AG09309 (cell line): ENCODE measurements around the gene RPRD1A.
"Not testable (repeated sequence)": the region's sequence is repeated elsewhere in the genome, so short reads cannot be mapped to it uniquely, and the experiment has no call there.

Experiments used
- DNase-seq: peaks from one replicate; pipeline ENCODE4 v3.0.0-alpha.2; 2010; ENCODE audit warnings: low read depth
- H3K4me3 ChIP-seq: 2 replicates; pipeline ENCODE4 v1.5.1; 2011; ENCODE audit warnings: mild to moderate bottlenecking, low read depth, low read length, moderate library complexity; ENCODE audit not compliant: control insufficient read depth
- TF ChIP-seq, protein P1 (sequence below): IDR thresholded peaks from 2 replicates; pipeline ENCODE4 v1.5.1; 2011; ENCODE audit warnings: mild to moderate bottlenecking, low read depth, low read length, inconsistent platforms; ENCODE audit not compliant: insufficient read depth, control insufficient read depth; ENCODE audit errors: missing control alignments

The RPRD1A gene

GRCh38 chr18:36094431-36094830 lies 27.1 kb upstream of the RPRD1A start:
- H3K4me3 ChIP-seq: no peak overlapping the region
- TF ChIP-seq, protein P1, sequence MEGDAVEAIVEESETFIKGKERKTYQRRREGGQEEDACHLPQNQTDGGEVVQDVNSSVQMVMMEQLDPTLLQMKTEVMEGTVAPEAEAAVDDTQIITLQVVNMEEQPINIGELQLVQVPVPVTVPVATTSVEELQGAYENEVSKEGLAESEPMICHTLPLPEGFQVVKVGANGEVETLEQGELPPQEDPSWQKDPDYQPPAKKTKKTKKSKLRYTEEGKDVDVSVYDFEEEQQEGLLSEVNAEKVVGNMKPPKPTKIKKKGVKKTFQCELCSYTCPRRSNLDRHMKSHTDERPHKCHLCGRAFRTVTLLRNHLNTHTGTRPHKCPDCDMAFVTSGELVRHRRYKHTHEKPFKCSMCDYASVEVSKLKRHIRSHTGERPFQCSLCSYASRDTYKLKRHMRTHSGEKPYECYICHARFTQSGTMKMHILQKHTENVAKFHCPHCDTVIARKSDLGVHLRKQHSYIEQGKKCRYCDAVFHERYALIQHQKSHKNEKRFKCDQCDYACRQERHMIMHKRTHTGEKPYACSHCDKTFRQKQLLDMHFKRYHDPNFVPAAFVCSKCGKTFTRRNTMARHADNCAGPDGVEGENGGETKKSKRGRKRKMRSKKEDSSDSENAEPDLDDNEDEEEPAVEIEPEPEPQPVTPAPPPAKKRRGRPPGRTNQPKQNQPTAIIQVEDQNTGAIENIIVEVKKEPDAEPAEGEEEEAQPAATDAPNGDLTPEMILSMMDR: no peak
- no peak for DNase-seq

- not testable (repeated sequence) for H3K4me3 ChIP-seq, DNase-seq
Observed at GRCh38 chr18:36092116-36092515, 24.8 kb upstream of the RPRD1A start.

- no peak for DNase-seq
- TF ChIP-seq, protein P1: no peak
- no peak overlapping the region for H3K4me3 ChIP-seq
Observed at GRCh38 chr18:36089001-36089400, 21.6 kb upstream of the RPRD1A start.

DNA sequence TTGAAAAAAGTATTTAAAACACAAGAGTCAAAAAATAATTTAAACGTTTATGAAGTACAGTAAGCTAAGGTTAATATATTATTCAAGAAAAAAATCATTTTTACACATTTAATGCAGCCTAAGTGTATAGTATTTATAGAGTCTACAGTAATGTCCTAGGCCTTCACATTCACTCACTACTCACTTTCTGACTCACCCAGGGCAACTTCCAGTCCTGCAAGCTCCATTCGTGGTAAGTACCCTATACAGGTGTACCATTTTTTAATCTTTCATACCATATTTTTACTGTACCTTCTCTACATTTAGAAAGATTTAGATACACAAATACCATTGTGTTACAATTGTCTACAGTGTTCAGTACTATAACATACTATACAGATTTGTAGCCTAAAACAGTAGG lies 20.9 kb upstream of the RPRD1A start:
- no peak overlapping the region for H3K4me3 ChIP-seq
- DNase-seq: no peak
- TF ChIP-seq, protein P1: no peak

DNA sequence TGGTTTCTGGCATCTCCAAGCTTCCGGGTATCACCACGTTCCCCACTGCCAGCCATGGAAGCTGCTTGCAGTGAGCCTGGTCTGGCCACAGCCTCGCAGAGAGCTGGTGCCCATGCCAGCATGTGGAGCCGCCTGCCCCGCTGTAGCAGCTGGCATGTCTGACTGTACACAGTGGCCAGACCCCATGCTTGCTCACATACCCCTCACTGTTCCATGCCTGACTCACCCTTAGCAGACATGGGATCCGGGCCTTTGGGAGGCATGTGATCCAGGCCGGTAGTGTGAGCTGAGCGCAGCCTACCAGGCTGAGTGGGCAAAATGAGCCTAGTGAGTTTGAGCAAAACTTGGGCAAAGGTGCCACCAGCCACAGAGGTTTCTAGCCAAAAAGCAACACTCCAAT lies 18.8 kb upstream of the RPRD1A start:
- DNase-seq: no peak
- no peak overlapping the region for H3K4me3 ChIP-seq
- TF ChIP-seq, protein P1: no peak

GRCh38 chr18:36085195-36085594 lies 17.8 kb upstream of the RPRD1A start:
- no peak for DNase-seq
- TF ChIP-seq, protein P1: no peak
- no peak overlapping the region for H3K4me3 ChIP-seq

DNA sequence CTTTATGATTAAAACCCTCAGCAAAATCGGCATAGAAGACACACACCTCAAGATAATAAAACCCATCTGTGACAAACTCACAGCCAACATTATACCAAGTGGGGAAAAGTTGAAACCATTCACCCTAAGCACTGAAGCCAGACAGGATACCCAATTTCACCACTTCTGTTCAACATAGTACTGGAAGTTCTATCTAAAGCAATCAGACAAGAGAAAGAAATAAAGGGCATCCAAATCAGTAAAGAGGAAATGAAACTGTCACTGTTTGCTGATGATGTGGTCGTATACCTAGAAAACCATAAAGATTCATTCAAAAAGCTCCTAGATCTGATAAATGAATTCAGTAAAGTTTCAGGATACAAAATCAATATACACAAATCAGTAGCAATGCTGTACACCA lies 16.4 kb upstream of the RPRD1A start:
- H3K4me3 ChIP-seq: no peak overlapping the region
- TF ChIP-seq, protein P1: no peak
- no peak for DNase-seq

GRCh38 chr18:36081118-36081517 lies 13.8 kb upstream of the RPRD1A start:
- not testable (repeated sequence) for H3K4me3 ChIP-seq, DNase-seq
